Stimulated activated CD4-positive, alpha-beta T cell treated with anti-CD3 and anti-CD28 coated beads, Interleukin-12 subunit alpha, Interleukin-12 subunit beta, amount 100 ng/mL, for 4 hours (primary cell): Measurements from ENCODE around the gene RHBDL3.
A peak's percentile ranks its signal among the peaks of the same experiment; 100 is the strongest.
"Not testable (repeated sequence)": the region's sequence is repeated elsewhere in the genome, so short reads cannot be mapped to it uniquely, and the experiment has no call there.

Source experiments
- DNase-seq: peaks from one replicate; pipeline ENCODE4 v3.0.0-alpha.2; 2020

The RHBDL3 gene

GRCh38 chr17:32297860-32298259, 32.2 kb downstream of the RHBDL3 start:
- DNase-seq: no peak

- DNase-seq: no peak
These were observed 32.7 kb downstream of the RHBDL3 start for GRCh38 chr17:32298298-32298697.

- no peak for DNase-seq
These were observed 33.3 kb downstream of the RHBDL3 start for GRCh38 chr17:32298721-32299579.

GRCh38 chr17:32299580-32300164, 34.0 kb downstream of the RHBDL3 start:
- no peak for DNase-seq

- no peak for DNase-seq
These were observed 36.4 kb downstream of the RHBDL3 start for GRCh38 chr17:32302037-32302436.

GRCh38 chr17:32302860-32303649, 37.4 kb downstream of the RHBDL3 start:
- DNase-seq: no peak

GRCh38 chr17:32303781-32304288, 38.2 kb downstream of the RHBDL3 start:
- no peak for DNase-seq

- DNase-seq: no peak
These were observed 39.4 kb downstream of the RHBDL3 start for GRCh38 chr17:32305049-32305448.

- DNase-seq: no peak
These were observed 42.0 kb downstream of the RHBDL3 start for GRCh38 chr17:32307658-32308057.

- DNase-seq: no peak
These were observed 45.5 kb downstream of the RHBDL3 start for GRCh38 chr17:32311028-32311536.

GRCh38 chr17:32314636-32315035, 49.0 kb downstream of the RHBDL3 start:
- DNase-seq: no peak

- DNase-seq: no peak
These were observed 49.5 kb downstream of the RHBDL3 start for GRCh38 chr17:32315171-32315570.

- DNase-seq: not testable (repeated sequence)
These were observed 51.0 kb downstream of the RHBDL3 start for GRCh38 chr17:32316653-32317052.

- no peak for DNase-seq
These were observed 51.7 kb downstream of the RHBDL3 start for GRCh38 chr17:32317353-32317752.

GRCh38 chr17:32318071-32318470, 52.4 kb downstream of the RHBDL3 start:
- DNase-seq: no peak

GRCh38 chr17:32319548-32319905, 53.9 kb downstream of the RHBDL3 start:
- peak; percentile 77 for DNase-seq

- not testable (repeated sequence) for DNase-seq
These were observed 54.4 kb downstream of the RHBDL3 start for GRCh38 chr17:32320080-32320479.

- DNase-seq: no peak
These were observed 55.2 kb downstream of the RHBDL3 start for GRCh38 chr17:32320847-32321246.

- DNase-seq: no peak
These were observed 57.4 kb downstream of the RHBDL3 start for GRCh38 chr17:32323046-32323445.

GRCh38 chr17:32323811-32324491, 58.3 kb downstream of the RHBDL3 start:
- DNase-seq: no peak

- no peak for DNase-seq
These were observed 62.3 kb downstream of the RHBDL3 start for GRCh38 chr17:32327911-32328310.

- no peak for DNase-seq
These were observed 64.5 kb downstream of the RHBDL3 start for GRCh38 chr17:32330147-32330546.
